Left cardiac atrium (tissue), 4 donors: ENCODE results near the gene CHRNG. TPM values are rescaled to one million over a fixed set of nuclear protein-coding genes. Genes with fewer than 3 reads are reported as not detected.

ENCODE experiments used
- ATAC-seq, 2 donors: fragments of 200-7000 bp; cut with Tn5 transposase; one replicate each; pipeline ENCODE4 v1.9.1; 2020; ENCODE audit warnings: mild to moderate bottlenecking in 2 of 2, moderate library complexity in 2 of 2
- DNase-seq: peaks from one replicate; pipeline ENCODE4 v3.0.0-alpha.2; 2020
- intact Hi-C, 2 donors: fragments of 100-400 bp; cut with DNase I; formaldehyde crosslinking; loops; one replicate each; pipeline versions ENCODE4 v1.14.1 to v1.15.1; 2022 to 2023
- total RNA-seq, 2 donors: library from RNA; stranded (reverse); fragmentation: NEBNext Ultra II Directional; extraction: Animal tissue kit (Norgen Biotek cat#: 25700); gene quantifications; one replicate each; pipeline ENCODE4 v1.2.1, GENCODE V29; 2021
- donor health status: DM: no; HTN: yes; CAD: no.
- donor health status: DM: no; HTN: yes; CAD: no; lungs with severe emphysema.
- donor health status: DM: yes; HTN: yes; CAD: no.
- donor health status: Dilated cardiomyopathy.

Gene CHRNG
- total RNA-seq, 2 donors from 2014 or later = not detected

- ATAC-seq (no peak), DNase-seq (no peak)
- intact Hi-C loops = no loop called here
Measured at GRCh38 chr2:232540441-232541041, 1.0 kb downstream of the CHRNG start.

- intact Hi-C loops = no loop called here
- ATAC-seq (peak in 1 of 2 donors; percentile 12), DNase-seq (no peak)
Measured at GRCh38 chr2:232541195-232541960, 1.9 kb downstream of the CHRNG start.

GRCh38 chr2:232541961-232542714 lies 2.6 kb downstream of the CHRNG start:
- ATAC-seq (no peak), DNase-seq (no peak)
- intact Hi-C loops = no loop called here

GRCh38 chr2:232542715-232543467 lies 3.4 kb downstream of the CHRNG start:
- ATAC-seq = no peak
- no peak for DNase-seq
- intact Hi-C loops = no loop called here

- DNase-seq (no peak), ATAC-seq (no peak)
- intact Hi-C loops = no loop called here
Measured at GRCh38 chr2:232543491-232543890, 4.0 kb downstream of the CHRNG start.

GRCh38 chr2:232543928-232544631 lies 4.6 kb downstream of the CHRNG start:
- no peak for DNase-seq
- ATAC-seq = no peak
- intact Hi-C loops = no loop called here

GRCh38 chr2:232544674-232545073 lies 5.2 kb downstream of the CHRNG start:
- no peak for DNase-seq
- ATAC-seq = no peak
- intact Hi-C loops = no loop called here

- intact Hi-C loops = no loop called here
- ATAC-seq (no peak), DNase-seq (no peak)
Measured at GRCh38 chr2:232545511-232546375, 6.3 kb downstream of the CHRNG start.

- intact Hi-C loops = no loop called here
- DNase-seq = no peak
- ATAC-seq = no peak
Measured at GRCh38 chr2:232547991-232548390, 8.5 kb downstream of the CHRNG start.

- intact Hi-C loops = no loop called here
- DNase-seq = no peak
- no peak for ATAC-seq
Measured at GRCh38 chr2:232549655-232550353, 10.3 kb downstream of the CHRNG start.

GRCh38 chr2:232550354-232551249 lies 11.1 kb downstream of the CHRNG start, which contains the start of the genes EIF4E2 and TIGD1:
EIF4E2 (plus strand) TSS chr2:232550689; CDS start chr2:232550725, 36 bp downstream.
TIGD1 (minus strand) TSS chr2:232550557; CDS start chr2:232549882, 675 bp downstream.
- ATAC-seq (peak; percentile 98), DNase-seq (peak; percentile 96)
- intact Hi-C loops = no loop called here

- ATAC-seq (no peak), DNase-seq (no peak)
- intact Hi-C loops = no loop called here
Measured at GRCh38 chr2:232551250-232551638, 11.8 kb downstream of the CHRNG start.

- intact Hi-C loops = no loop called here
- no peak for ATAC-seq
- no peak for DNase-seq
Measured at GRCh38 chr2:232551776-232552175, 12.3 kb downstream of the CHRNG start.

- intact Hi-C loops = no loop called here
- DNase-seq = no peak
- ATAC-seq = no peak
Measured at GRCh38 chr2:232556426-232556825, 16.9 kb downstream of the CHRNG start.

- DNase-seq (no peak), ATAC-seq (no peak)
- intact Hi-C loops = no loop called here
Measured at GRCh38 chr2:232562515-232563151, 23.1 kb downstream of the CHRNG start.

GRCh38 chr2:232563580-232563979 lies 24.1 kb downstream of the CHRNG start:
- ATAC-seq (no peak), DNase-seq (no peak)
- intact Hi-C loops = no loop called here
